GM23338 (cell line): ENCODE data around the gene CLCN1. TPM values are rescaled to one million over a fixed set of nuclear protein-coding genes. Genes with fewer than 3 reads are reported as not detected.

Experiments used
- ATAC-seq: fragments of 200-7000 bp; cut with Tn5 transposase; 3 replicates; pipeline ENCODE4 v1.9.1; 2020
- DNase-seq: peaks from one replicate; pipeline ENCODE4 v3.0.0-alpha.2; 2015; ENCODE audit warnings: low spot score
- H2AFZ ChIP-seq: fragments of 200-600 bp; sonication (generic); 2 replicates; pipeline ENCODE4 v1.8.0; 2016; ENCODE audit warnings: antibody characterized with exemption, mild to moderate bottlenecking, moderate library complexity
- H3F3A ChIP-seq: fragments of 200-600 bp; sonication (generic); replicated peaks from 2 replicates; pipeline ENCODE4 v1.8.0; 2017; ENCODE audit warnings: antibody characterized with exemption, mixed run types, low read depth
- H3K27ac ChIP-seq: fragments of 200-600 bp; sonication (generic); 2 replicates; pipeline ENCODE4 v1.6.1; 2016; ENCODE audit warnings: low read depth
- H3K27me3 ChIP-seq: fragments of 200-600 bp; sonication (generic); 2 replicates; pipeline ENCODE4 v1.8.0; 2016; ENCODE audit warnings: mild to moderate bottlenecking, mixed run types, moderate library complexity; ENCODE audit not compliant: insufficient read depth
- H3K36me3 ChIP-seq: fragments of 200-600 bp; sonication (generic); 2 replicates; pipeline ENCODE4 v1.8.0; 2016; ENCODE audit warnings: mild to moderate bottlenecking; ENCODE audit not compliant: insufficient read depth
- H3K4me1 ChIP-seq: fragments of 200-600 bp; sonication (generic); 2 replicates; pipeline ENCODE4 v1.8.0; 2016; ENCODE audit warnings: mild to moderate bottlenecking, moderate library complexity; ENCODE audit not compliant: insufficient read depth
- H3K4me2 ChIP-seq: fragments of 200-600 bp; sonication (generic); 2 replicates; pipeline ENCODE4 v1.7.1; 2017; ENCODE audit warnings: mixed run types
- H3K4me3 ChIP-seq: fragments of 200-600 bp; sonication (generic); 2 replicates; pipeline ENCODE4 v1.6.1; 2016; ENCODE audit warnings: mixed run types
- H3K79me2 ChIP-seq: fragments of 200-600 bp; sonication (generic); replicated peaks from 2 replicates; pipeline ENCODE4 v1.8.0; 2017; ENCODE audit warnings: mild to moderate bottlenecking; ENCODE audit not compliant: insufficient read depth
- H3K9me2 ChIP-seq: fragments of 200-600 bp; sonication (generic); 2 replicates; pipeline ENCODE4 v1.8.0; 2017; ENCODE audit not compliant: insufficient read depth
- H4K20me1 ChIP-seq: fragments of 200-600 bp; sonication (generic); replicated peaks from 2 replicates; pipeline ENCODE4 v1.8.0; 2017; ENCODE audit warnings: mild to moderate bottlenecking; ENCODE audit not compliant: insufficient read depth
- H3K27ac Mint-ChIP-seq: 2 replicates; pipeline ENCODE4 v1.8.0; 2020; ENCODE audit warnings: inconsistent platforms, mild to moderate bottlenecking, moderate library complexity, mixed read lengths
- H3K27me3 Mint-ChIP-seq: 3 replicates; pipeline ENCODE4 v1.8.0; 2022; ENCODE audit warnings: low read depth, mild to moderate bottlenecking, moderate library complexity, mixed read lengths, inconsistent platforms; ENCODE audit not compliant: insufficient read depth, poor library complexity
- H3K36me3 Mint-ChIP-seq: 3 replicates; pipeline ENCODE4 v1.8.0; 2021; ENCODE audit warnings: low read depth, mild to moderate bottlenecking, inconsistent platforms, moderate library complexity, mixed read lengths
- H3K4me1 Mint-ChIP-seq: 3 replicates; pipeline ENCODE4 v1.8.0; 2020; ENCODE audit warnings: mild to moderate bottlenecking, inconsistent platforms, mixed read lengths
- H3K4me3 Mint-ChIP-seq: 3 replicates; pipeline ENCODE4 v1.8.0; 2021; ENCODE audit warnings: moderate library complexity, mild to moderate bottlenecking, inconsistent platforms, mixed read lengths
- H3K9me3 Mint-ChIP-seq: 3 replicates; pipeline ENCODE4 v1.8.0; 2020; ENCODE audit warnings: moderate library complexity, mild to moderate bottlenecking, inconsistent platforms, mixed read lengths
- EZH2phosphoT487 ChIP-seq: fragments of 200-600 bp; sonication (generic); IDR thresholded peaks from one replicate; pipeline ENCODE4 v1.8.1; 2018; ENCODE audit warnings: antibody characterized with exemption; ENCODE audit not compliant: unreplicated experiment
- NANOG ChIP-seq: IDR thresholded peaks from 2 replicates; pipeline ENCODE4 v1.6.1; 2016; ENCODE audit warnings: antibody characterized with exemption, borderline replicate concordance
- POLR2AphosphoS5 ChIP-seq: IDR thresholded peaks from 2 replicates; pipeline ENCODE4 v1.6.1; 2016; ENCODE audit warnings: antibody characterized with exemption, low read depth
- REST ChIP-seq: IDR thresholded peaks from one replicate; pipeline ENCODE4 v1.6.1; 2018; ENCODE audit warnings: antibody characterized with exemption; ENCODE audit not compliant: unreplicated experiment
- ZNF114 ChIP-seq: fragments of 250-450 bp; sonication (Bioruptor Pico); IDR thresholded peaks from 2 replicates; pipeline ENCODE4 v1.5.0; 2020; ENCODE audit warnings: mild to moderate bottlenecking, moderate library complexity
- ZNF331 ChIP-seq: fragments of 250-450 bp; sonication (Bioruptor Pico); IDR thresholded peaks from 2 replicates; pipeline ENCODE4 v1.5.0; 2020; ENCODE audit warnings: low read depth, mild to moderate bottlenecking, moderate library complexity
- ZNF462 ChIP-seq: fragments of 250-450 bp; sonication (Bioruptor Pico); IDR thresholded peaks from 2 replicates; pipeline ENCODE4 v1.5.0; 2020; ENCODE audit warnings: mild to moderate bottlenecking, moderate library complexity
- polyA plus RNA-seq: library from polyadenylated mRNA; unstranded; fragments of >200 nt; fragmentation: Nextera tagmentation; extraction: Ambion mirVana; gene quantifications from 2 replicates; pipeline ENCODE4 v1.2.1, GENCODE V29; 2016
- total RNA-seq: library from RNA; depleted of rRNA; stranded (reverse); fragments of >200 nt; shearing (Covaris generic); gene quantifications from 2 replicates; pipeline ENCODE4 v1.2.3, GENCODE V29; 2014

Gene CLCN1
- total and polyA plus RNA-seq, 2 experiments from 2014 or later, result 0.38 to 0.48 TPM

- TF ChIP-seq ZNF462, result no peak
- no peak for TF ChIP-seq REST
- no peak for TF ChIP-seq EZH2phosphoT487
- TF ChIP-seq ZNF331, result no peak
- no peak for TF ChIP-seq NANOG
- no peak for TF ChIP-seq POLR2AphosphoS5
- TF ChIP-seq ZNF114, result no peak
These were observed 2.8 kb downstream of the CLCN1 start (continued) for GRCh38 chr7:143318661-143319060.

GRCh38 chr7:143320620-143321019 lies 4.7 kb downstream of the CLCN1 start:
- no peaks in the 10 kb centered on the region; the same call in 2 of the 3 replicates for H3K36me3 Mint-ChIP-seq
- Histone ChIP-seq H3K27me3 (no peaks in the 10 kb centered on the region), H3K4me1 (peaks cover 21% of the 10 kb centered on the region), H3K9me2 (no peaks in the 10 kb centered on the region), H3K27ac (no peak overlapping the region), H3K4me3 (no peak overlapping the region), H3K4me2 (no peak overlapping the region), H3K79me2 (no peaks in the 10 kb centered on the region), H3F3A (no peaks in the 10 kb centered on the region), H4K20me1 (no peaks in the 10 kb centered on the region), H3K36me3 (no peaks in the 10 kb centered on the region), H2AFZ (no peak overlapping the region)
- no peak overlapping the region for H3K4me3 Mint-ChIP-seq
- peaks cover 10% of the 10 kb centered on the region for H3K27me3 Mint-ChIP-seq
- ATAC-seq (no peak), DNase-seq (no peak)
- no peak overlapping the region for H3K27ac Mint-ChIP-seq
- H3K9me3 Mint-ChIP-seq, result no peaks in the 10 kb centered on the region; the same call in 2 of the 3 replicates
- H3K4me1 Mint-ChIP-seq, result peaks cover 29% of the 10 kb centered on the region
- TF ChIP-seq ZNF462, result no peak
